NCI-H2227 treated with DMSO at 0.1 percent for 48 hours (cell line): Measurements from ENCODE around the gene TMEM92.
"Not testable (repeated sequence)": the region's sequence is repeated elsewhere in the genome, so short reads cannot be mapped to it uniquely, and the experiment has no call there.

Experiments
- DNase-seq: peaks from one replicate; lab custom pipeline; 2025; lab: John Stamatoyannopoulos, UW

TMEM92 gene

DNA sequence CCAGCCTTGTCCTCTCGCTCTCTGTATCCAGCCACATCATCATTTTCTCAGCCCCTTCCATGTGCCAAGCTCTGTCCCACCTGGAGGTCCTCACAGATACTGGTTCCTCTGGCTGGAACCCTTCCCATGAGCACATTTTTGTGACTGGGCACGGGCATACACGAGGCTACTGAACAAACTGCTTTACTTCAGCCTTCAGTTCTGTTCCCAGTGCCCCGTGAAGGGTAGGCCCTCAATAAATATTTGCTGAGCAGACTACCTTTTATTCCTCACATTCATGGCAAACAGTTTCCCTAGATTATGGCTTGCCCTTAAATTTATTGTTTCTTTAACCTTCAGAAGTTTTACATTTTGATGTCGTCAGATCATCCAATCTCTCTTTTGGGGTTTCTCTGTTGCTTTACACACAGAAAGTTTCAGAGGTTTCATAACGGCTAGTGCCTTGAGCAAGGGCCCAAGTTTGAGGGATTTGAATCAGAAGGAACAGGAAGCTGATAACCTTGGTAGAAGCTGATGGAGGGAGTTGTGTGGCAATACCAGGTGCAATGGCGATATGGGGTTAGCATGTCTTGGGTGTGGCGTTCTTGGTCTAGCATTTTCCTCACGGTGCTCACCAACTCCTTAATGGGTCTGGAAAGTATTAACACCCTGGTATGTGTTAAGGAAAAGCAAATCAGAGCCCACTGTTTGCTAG is 27.8 kb downstream of the TMEM92 start:
- no peak for DNase-seq

DNA sequence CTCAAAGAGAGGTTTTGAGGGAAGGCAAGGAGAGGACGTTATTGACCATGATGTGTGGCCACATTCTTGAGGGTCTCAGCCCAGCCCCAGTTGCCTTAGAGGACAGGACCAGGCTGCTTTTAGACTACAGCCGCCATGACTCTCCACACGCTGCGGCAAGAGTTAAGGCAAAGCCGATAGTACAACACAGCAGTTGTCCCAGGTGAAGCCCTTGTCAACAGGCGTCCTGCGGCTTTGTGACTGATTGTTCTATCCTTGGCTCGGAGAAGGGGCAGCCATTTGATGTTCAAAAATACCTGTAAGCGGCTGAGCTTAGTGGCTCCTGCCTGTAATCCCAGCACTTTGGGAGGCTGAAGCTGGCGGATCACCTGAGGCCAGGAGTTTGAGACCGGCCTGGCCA is 28.8 kb downstream of the TMEM92 start:
- no peak for DNase-seq

DNA sequence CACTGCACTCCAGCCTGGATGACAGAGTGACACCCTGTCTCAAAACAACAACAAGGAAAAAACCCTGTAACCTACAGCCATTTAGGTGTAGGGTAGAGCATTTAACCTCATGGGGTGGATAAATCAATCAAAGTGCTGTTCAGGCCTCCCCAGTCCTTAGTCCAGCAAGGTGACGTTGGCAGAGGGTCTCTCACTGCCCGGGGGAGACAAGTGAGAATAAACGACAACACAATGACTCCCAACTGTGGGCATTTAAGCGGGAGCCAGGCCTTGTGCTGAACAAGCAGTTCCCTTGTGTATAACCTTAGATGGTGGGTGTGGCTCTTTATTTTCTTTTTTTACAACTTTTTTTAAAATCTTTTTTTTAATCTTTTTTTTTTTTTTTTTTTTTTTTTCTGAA is 29.3 kb downstream of the TMEM92 start:
- no peak for DNase-seq

DNA sequence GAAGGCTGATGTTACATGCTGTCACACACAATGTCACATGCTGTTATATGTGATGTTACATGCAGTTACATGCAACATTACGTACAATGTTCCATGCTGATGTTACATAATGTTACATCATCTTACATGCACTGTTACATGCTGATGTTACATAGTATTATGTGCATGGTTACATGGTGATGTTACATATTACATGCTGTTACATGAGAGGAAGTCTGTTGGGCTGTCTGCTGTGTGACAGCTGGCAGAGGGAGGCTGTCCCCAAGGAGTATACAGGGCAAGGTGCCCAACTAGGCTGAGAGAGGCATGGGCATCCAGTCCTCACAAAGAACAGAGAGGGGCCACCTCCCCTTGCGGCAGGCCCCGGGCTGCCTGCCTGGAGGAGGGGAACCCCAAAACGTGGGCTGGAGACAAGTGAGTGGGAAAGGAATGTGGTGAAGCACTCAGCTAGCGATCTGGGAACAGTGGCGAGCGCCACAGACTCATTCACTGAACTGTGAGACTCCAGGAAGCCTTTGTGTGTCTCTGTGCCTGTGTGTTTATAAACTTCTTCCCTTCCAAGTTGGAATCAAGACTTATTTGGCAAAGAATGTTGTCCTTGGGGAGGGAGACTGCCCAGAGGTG is 30.6 kb downstream of the TMEM92 start:
- DNase-seq: no peak

DNA sequence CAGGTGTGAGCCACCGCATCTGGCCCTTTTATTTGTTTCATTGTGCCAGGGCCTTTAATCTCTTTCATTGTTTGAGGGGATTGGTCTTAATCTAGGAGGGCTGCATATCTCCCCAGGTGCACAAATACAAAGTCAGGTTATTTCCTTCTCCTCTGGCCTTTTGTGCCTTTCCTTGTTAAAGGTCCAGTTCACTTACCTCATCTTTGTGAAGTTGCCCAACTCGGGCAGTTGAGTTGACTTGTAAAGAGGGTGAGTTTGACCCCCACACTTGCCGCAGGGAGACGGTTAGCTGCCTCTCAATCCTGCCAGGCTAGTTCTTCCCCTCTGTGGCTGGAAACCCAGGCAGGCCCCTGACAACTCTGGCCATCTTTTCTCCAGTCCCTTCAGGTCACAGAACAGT is 33.4 kb downstream of the TMEM92 start:
- no peak for DNase-seq

DNA sequence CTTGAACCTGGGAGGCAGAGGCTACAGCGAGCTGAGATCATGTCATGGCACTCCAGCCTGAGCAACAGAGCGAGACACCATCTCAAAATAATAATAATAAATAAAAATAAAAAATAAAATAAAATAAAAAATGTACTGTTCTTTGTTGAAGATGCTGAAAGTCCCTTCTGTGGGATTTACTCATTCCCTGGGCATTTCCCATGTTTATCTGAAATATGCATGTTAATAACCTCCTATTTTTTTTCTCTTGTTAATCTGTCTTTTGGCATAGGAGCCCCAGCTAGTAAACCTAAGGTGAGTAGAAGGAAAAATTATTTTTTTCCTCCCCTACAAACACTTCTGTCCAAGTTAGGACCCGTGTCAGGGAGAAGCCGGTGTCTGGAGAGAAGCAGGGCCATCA is 34.4 kb downstream of the TMEM92 start:
- no peak for DNase-seq

DNA sequence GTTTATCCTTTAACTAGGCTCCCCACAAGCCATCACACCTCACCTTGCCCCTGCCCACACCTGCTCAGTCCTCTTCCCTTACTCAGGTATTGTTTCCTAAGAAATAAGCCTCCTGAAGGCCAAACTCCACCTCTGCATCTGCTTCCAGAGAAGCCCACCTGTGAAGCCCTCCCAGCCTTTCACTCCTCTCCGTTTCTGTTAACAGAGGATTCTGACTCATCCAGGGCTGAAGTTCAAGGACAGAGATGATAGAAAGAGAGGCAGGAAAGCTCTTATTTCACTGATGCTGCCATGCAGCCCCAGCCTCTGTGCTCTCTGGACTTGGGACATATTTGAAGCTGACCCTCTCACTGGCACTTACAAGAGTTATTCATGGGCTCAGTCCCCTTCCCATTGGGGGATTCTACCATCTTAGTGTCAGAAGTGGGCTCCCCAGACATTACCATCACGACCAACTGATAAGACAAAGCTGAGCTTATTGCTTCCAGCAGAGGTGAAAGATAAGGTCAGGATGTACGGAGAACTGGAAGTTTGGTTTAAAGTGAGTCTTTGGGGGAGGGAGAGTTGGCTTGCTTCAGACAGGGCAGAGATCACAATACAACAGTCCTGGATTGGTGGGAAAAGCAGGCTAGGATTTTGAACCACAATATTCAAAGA is 36.3 kb downstream of the TMEM92 start:
- DNase-seq: no peak

DNA sequence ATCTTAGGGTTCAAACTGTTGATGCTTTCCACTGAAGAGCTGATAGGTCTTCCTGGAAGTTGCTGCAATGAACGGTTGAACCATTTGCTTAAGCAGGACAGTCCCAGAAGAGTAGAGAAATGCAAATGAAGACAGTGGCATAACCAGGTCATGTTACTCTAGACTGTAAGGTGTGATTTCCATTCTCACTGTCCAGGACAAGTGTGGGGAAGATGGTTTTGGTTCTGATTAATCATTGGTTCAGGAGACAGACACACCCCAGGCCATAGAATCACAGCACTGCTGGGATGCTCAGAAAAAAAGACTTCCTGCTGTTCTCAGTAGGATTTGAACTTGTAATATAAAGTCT is 36.8 kb downstream of the TMEM92 start:
- DNase-seq: no peak

DNA sequence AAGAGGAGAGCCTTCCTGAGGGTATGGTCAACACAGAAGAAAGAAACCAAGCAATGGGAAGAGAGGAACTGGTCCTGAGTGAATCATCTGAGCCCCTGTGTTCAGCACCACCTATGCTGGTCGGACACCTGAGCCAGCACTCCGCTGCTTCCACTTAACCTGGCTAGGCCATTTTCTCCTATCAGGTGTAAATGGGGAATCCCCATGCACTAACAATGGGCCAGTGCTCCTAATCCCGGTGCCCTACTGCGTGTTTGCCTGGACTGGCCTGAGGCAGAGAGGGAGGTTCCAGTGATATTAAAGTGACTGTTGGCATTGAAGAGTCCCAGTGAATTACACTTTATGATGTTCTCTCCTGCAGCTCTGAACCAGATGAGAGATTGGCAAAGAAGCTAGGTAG is 37.2 kb downstream of the TMEM92 start:
- DNase-seq: no peak

DNA sequence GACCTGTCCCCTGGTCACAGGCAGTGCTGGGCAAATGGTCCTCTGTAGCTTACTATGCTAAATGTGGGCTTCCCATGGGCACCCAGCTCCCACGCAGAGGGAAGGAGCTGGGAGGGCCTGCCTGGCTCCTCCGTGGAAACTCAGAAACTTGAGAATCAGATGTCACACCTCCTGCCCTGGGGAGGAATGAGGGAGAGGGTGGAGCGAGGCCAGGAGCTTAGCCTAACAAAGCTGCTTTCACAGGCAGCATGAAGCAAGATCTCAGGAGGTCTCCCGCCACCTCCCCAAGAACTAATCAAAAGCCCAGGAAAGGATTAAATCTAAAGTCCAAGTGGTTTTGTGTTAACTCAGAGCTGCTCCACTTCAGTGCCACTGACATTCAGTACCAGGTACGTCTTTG is 38.0 kb downstream of the TMEM92 start:
- no peak for DNase-seq

DNA sequence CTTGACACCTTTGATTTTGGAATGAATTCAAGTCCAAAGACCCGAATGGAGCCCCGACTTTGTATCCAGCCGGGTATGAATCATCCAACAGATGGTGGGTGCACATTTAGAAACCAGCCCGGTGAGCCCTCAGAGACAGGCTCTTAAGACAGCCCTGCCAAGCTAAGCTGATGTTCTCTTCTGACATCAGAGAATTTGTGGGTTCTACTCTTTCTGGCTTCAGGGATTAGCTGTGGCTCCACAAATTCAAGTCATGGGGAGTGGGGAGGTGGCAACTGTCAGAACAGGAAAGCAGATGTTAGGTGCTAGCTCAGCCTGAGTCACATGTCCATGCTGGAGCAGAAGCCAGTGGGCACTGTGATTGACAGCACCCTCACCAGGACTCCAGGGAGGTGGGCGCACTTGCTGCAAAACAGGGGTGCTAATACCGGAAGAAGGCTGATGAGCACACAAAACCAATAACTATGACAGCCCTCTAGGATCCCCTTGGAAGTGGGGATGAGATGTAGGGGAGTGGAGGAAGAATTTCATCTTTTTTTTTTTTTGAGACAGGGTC is 40.3 kb downstream of the TMEM92 start:
- DNase-seq: no peak

DNA sequence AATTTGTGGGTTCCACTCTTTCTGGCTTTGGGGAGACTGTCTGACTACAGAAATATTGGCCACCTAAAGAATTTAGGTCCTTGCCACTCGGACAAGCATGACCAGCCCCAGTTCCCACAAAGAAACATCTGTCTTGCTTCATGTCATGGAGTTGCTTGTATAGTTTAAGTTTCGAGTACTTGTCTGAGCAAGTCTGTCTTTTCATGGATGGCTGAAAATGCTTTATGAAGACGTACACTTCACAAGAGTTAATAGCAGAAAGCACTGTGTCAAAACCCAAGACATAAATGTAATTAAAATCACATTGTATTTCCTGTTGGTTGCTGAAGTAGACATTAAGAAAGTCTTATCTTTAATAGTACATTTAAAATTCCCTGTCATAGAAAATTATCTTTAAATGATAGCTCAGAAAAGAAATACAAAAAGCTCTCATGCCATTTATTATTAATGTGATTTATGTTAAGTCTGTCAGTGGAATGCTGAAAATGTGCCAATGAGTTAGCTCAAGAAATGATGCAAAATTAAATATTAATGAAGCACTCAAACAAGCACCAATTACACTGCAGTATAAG is 41.8 kb downstream of the TMEM92 start:
- DNase-seq: no peak

DNA sequence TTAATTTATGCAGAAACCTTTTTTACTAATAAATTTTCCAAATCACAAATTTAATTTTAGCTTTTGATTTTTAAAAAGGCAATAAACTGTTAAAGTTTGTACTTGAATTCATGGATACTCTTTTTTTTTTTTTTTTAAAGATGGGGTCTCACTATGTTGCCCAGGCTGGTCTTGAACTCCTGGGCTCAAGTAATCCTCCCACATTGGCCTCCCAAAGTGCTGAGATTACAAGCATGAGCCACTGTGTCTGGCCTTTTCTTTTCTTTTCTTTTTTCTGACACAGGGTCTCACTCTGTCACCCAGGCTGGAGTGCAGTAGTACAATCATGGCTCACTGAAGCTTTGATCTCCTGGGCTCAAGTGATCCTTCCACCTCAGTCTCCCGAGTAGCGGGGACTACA is 42.4 kb downstream of the TMEM92 start:
- not testable (repeated sequence) for DNase-seq

DNA sequence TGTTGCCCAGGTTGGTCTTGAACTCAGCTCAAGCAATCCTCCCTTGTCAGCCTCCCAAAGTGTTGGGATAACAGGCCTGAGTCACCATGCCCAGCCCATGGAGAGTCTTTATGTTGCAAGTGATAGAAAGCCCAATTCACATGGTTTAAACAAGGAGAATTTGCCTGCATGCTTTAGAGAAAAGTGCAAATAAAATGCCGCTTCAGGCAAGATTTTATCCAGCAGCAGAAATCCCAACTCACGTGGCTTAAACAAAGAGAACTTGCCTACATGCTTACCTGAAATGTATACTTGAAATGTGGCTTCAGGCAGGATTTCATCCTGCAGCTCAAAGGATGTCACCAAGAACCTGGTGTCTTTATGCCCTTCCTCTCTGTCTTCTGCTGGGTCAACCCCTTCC is 42.9 kb downstream of the TMEM92 start:
- no peak for DNase-seq

DNA sequence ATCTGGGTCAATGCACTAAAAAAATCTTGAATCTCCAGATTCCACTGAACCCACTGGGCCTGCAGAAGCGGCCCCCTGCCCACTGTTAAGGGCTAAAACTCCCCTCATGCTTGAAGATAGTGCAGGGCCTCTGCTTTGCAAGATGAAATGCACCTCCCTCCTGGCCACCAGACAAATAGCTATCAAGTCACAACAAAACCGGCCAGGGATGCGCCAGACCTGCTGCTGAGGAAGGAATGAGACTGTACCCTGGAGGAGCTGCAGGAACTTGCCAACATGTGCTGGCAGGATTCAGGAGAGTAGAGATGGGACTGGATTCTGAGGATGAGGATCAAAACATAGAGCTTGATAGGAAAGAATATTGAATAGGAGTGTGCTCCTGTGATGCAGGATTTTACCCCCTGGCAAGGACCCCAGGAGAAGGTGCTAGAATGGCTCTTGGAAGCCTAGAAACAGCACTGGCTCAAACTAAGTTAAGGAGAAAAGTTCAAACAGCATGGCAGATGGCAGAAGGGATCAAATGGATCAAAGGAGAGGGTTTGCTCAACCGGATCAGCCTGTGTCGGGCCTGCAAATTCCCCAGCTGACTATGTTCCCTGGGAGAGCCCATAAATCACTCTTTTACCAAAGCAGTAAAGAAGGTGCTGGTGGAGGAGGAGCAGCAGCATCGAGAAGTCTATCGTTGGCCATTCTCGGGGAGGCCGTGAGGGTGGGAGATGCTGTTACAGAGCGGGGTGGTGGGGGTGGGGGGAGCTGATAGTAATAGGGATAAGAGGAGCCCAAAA is 44.4 kb downstream of the TMEM92 start:
- DNase-seq: no peak

DNA sequence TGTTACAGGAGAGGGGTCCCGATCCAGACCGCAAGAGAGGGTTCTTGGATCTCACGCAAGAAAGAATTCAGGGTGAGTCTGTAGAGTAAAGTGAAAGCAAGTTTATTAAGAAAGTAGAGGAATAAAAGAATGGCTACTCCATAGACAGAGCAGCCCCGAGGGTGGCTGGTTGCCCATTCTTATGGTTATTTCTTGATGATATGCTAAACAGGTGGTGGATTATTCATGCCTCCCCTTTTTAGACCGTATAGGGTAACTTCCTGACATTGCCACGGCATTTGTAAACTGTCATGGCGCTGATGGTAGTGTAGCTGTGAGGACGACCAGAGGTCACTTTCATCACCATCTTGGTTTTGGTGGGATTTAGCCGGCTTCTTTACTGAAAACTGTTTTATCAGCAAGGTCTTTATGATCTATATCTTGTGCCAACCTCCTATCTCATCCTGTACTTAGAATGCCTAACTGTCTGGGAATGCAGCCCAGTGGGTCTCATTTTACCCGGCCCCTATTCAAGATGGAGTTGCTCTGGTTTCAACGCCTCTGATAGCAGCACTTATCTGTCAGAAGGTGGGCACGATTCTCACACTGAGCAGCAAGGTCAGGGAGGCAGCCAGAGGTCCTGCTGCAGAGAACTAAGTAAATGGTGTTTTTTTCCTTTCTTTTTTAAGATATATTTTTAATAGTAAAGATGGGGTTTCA is 45.2 kb downstream of the TMEM92 start:
- DNase-seq: no peak

DNA sequence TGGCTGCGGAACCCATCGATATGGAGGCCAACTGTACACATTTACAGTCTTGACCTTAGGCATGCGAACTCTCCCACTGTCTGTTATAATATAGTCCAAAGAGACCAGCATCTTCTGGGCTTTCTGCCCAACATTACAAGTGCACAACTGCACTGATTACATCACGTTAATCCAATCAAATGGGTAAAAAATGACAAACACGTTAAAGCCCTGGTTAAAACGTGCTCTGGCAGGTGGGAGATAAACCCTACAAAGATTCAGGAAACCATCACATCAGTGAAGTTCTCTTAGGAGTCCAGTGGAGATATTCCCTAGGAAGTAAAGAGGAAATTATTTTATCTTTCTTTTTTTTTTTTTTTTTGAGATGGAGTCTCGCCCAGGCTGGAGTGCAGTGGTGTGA is 48.0 kb downstream of the TMEM92 start:
- DNase-seq: no peak

DNA sequence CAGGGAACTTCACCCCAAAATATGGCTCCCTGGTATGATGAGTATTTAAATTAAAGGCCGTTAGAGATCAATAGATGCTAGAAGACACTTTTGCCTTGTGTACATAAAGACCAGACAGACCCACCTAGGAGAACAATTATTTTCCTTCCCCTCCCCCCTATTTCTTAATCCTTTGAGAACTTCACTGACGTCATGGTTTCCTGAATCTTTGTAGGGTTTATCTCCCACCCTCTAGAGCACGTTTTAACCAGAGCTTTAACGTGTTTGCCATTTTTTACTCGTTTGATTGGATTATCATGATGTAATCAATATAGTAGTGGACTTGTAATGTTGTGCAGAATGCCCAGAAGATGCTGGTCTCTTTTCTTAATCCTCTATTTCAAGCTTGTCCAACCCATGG is 48.8 kb downstream of the TMEM92 start:
- no peak for DNase-seq

DNA sequence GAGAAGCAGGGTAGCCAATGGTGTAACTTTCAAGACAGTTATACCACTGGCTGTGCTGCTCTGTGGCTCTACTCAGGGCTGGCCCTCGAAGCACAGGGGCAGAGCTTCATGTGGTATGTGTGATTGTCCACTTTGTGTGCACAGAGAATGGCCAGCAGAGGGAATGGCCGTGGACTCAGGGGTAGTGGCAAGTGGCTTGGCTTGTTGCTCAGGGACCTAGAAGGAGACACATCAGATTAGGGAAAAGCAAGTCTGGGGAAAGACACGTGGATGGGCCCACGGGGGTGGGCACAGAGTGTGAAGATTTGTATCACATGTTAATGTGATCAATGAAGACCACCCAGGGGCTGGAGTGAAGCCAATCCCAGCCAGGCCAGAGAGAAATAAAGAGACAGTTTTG is 51.6 kb downstream of the TMEM92 start:
- DNase-seq: no peak

DNA sequence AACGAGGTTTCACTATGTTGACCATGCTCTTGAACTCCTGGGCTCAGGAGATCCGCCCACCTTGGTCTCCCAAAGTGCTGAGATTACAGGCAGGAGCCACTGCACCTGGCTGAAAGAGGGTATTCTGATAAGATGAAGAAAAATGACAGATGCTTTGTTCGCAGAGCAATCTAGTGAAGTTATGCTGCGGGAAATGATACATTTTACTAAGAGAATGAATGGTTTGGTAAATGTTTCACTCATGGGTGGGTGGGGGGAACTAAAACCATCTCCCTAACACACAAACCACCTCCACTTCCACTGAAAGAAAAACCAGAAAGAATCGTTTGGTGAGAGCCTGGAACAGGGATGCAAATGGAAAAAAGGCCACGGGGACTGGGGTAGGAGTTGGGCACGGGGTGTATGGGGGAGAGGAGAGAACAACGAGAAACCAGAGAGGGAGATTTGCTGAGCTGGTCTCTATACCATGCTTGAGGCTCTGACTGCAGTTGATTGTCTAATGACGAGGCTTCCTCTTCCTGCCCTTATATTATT is 52.6 kb downstream of the TMEM92 start:
- no peak for DNase-seq
